Coronary artery (tissue), 2 donors: ENCODE measurements around the gene DOCK4.

ENCODE experiments used
- DNase-seq: peaks from one replicate; pipeline ENCODE4 v3.0.0-alpha.2; 2017; ENCODE audit warnings: low spot score
- H3K27ac ChIP-seq, 2 donors: fragments of 200-600 bp; sonication (generic); one replicate each; pipeline ENCODE4 v1.5.1; 2016 to 2019
- H3K4me3 ChIP-seq: fragments of 200-600 bp; sonication (generic); 2 replicates; pipeline ENCODE4 v1.5.1; 2016; ENCODE audit warnings: mild to moderate bottlenecking, moderate library complexity
- TF ChIP-seq, protein P1 (sequence below): fragments of 200-600 bp; sonication (generic); IDR thresholded peaks from one replicate; pipeline ENCODE4 v1.5.1; 2019; ENCODE audit warnings: antibody characterized with exemption

Gene DOCK4

DNA sequence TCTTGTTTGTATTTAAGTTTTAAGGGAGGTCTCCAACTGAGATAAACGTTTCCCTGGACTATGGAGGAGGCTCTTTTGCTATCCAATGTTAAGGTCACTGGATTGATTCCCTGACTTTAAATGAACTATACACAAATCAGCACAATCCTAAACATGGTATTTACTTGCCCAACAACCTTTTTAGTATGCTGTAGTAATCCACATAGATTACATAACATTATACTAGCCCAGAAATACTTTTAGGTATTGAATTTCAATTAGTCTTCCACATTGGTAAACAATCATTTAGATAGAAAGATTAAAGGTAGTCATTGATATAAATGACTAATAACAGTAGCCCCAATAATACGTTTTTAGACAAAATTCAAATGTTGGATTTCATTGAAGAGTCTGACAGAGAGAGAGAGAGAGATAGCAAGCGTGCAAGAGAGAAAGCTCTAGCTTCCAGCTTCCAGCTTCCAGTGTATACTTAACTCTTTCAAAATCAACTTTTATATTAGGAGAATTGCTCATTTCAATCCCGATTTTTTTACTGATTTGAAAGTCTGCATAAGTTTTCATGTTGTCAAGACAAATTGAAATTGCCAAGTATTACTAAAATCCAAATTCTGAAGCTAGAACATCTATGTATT lies 155.8 kb downstream of the DOCK4 start:
- TF ChIP-seq, protein P1, sequence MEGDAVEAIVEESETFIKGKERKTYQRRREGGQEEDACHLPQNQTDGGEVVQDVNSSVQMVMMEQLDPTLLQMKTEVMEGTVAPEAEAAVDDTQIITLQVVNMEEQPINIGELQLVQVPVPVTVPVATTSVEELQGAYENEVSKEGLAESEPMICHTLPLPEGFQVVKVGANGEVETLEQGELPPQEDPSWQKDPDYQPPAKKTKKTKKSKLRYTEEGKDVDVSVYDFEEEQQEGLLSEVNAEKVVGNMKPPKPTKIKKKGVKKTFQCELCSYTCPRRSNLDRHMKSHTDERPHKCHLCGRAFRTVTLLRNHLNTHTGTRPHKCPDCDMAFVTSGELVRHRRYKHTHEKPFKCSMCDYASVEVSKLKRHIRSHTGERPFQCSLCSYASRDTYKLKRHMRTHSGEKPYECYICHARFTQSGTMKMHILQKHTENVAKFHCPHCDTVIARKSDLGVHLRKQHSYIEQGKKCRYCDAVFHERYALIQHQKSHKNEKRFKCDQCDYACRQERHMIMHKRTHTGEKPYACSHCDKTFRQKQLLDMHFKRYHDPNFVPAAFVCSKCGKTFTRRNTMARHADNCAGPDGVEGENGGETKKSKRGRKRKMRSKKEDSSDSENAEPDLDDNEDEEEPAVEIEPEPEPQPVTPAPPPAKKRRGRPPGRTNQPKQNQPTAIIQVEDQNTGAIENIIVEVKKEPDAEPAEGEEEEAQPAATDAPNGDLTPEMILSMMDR, result no peak
- Histone ChIP-seq H3K4me3 (no peak overlapping the region), H3K27ac (no peak overlapping the region)
- DNase-seq, result no peak

- TF ChIP-seq, protein P1, result no peak
- Histone ChIP-seq H3K4me3 (no peak overlapping the region), H3K27ac (no peak overlapping the region)
- DNase-seq, result no peak
Measured at GRCh38 chr7:112049555-112050249, 156.5 kb downstream of the DOCK4 start.

GRCh38 chr7:112047421-112047820 lies 158.8 kb downstream of the DOCK4 start:
- TF ChIP-seq, protein P1, result no peak
- Histone ChIP-seq H3K4me3 (no peak overlapping the region), H3K27ac (no peak overlapping the region)
- no peak for DNase-seq

- no peak for DNase-seq
- TF ChIP-seq, protein P1, result no peak
- Histone ChIP-seq H3K27ac (no peak overlapping the region), H3K4me3 (no peak overlapping the region)
Measured at GRCh38 chr7:112045222-112045621, 161.0 kb downstream of the DOCK4 start.

- H3K27ac ChIP-seq, result no peak overlapping the region
- no peak overlapping the region for H3K4me3 ChIP-seq
- TF ChIP-seq, protein P1, result no peak
- no peak for DNase-seq
Measured at GRCh38 chr7:112042631-112043030, 163.6 kb downstream of the DOCK4 start.

DNA sequence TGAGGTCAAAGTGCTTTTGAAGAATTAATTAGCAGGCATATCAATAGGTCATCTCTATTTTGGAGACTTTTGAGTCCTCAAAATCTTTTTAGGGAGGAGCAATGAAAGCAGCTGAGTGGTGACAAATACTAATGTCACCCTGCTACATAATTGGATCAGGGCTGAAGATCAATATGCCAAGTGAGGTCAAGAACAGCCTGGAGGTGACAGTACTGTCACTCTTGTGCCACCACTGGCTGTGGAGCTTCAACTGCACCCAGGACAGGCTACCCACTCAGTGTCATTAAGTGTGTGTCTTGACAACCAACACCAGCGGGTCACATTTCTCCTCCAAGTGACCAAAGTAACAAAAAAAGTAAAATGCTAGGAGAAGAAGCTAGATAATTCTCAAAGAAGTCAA lies 167.8 kb downstream of the DOCK4 start:
- TF ChIP-seq, protein P1, result no peak
- no peak for DNase-seq
- H3K4me3 ChIP-seq, result no peak overlapping the region
- no peak overlapping the region for H3K27ac ChIP-seq

- no peak for DNase-seq
- TF ChIP-seq, protein P1, result no peak
- Histone ChIP-seq H3K4me3 (no peak overlapping the region), H3K27ac (no peak overlapping the region)
Measured at GRCh38 chr7:112036071-112036470, 170.1 kb downstream of the DOCK4 start.
